Neural cell (in vitro differentiated cells): ENCODE results near the gene DLGAP4. TPM values are rescaled to one million over a fixed set of nuclear protein-coding genes. Genes with fewer than 3 reads are reported as not detected.

Source experiments
- H2AFZ ChIP-seq: fragments of 200-600, 300-800 bp; sonication (generic), shearing (Covaris generic); 2 replicates; pipeline ENCODE4 v1.6.0; 2014; ENCODE audit warnings: low read depth, mild to moderate bottlenecking, antibody characterized with exemption, low read length, moderate library complexity
- H3F3A ChIP-seq: fragments of 200-600 bp; shearing (Covaris generic); 2 replicates; pipeline ENCODE4 v1.6.1; 2016; ENCODE audit warnings: mild to moderate bottlenecking, moderate library complexity, mixed read lengths, antibody characterized with exemption, low read length; ENCODE audit not compliant: insufficient read depth, poor library complexity, severe bottlenecking
- H3K27ac ChIP-seq: fragments of 200-600, 300-800 bp; sonication (generic), shearing (Covaris generic); 2 replicates; pipeline ENCODE4 v1.5.1; 2014; ENCODE audit warnings: mild to moderate bottlenecking, low read length, moderate library complexity
- H3K27me3 ChIP-seq: fragments of 300-800, 200-600 bp; sonication (generic), shearing (Covaris generic); 2 replicates; pipeline ENCODE4 v1.6.0; 2014; ENCODE audit warnings: mild to moderate bottlenecking, low read depth, low read length, moderate library complexity; ENCODE audit not compliant: insufficient read depth
- H3K36me3 ChIP-seq: fragments of 300-800, 200-600 bp; sonication (generic), shearing (Covaris generic); 2 replicates; pipeline ENCODE4 v1.5.1; 2014; ENCODE audit warnings: mild to moderate bottlenecking, antibody characterized with exemption, low read length, moderate library complexity; ENCODE audit not compliant: insufficient read depth
- H3K4me2 ChIP-seq: fragments of 300-800, 200-600 bp; sonication (generic), shearing (Covaris generic); 2 replicates; pipeline ENCODE4 v1.6.0; 2014; ENCODE audit warnings: mild to moderate bottlenecking, low read length
- H3K4me3 ChIP-seq: fragments of 300-800, 200-600 bp; sonication (generic), shearing (Covaris generic); 2 replicates; pipeline ENCODE4 v1.5.1; 2014; ENCODE audit warnings: mild to moderate bottlenecking, low read length, moderate library complexity
- H3K79me2 ChIP-seq: fragments of 200-600 bp; shearing (Covaris generic); replicated peaks from 2 replicates; pipeline ENCODE4 v1.6.0; 2014; ENCODE audit warnings: mild to moderate bottlenecking, low read length, moderate library complexity; ENCODE audit not compliant: insufficient read depth
- H3K9ac ChIP-seq: fragments of 300-800, 200-600 bp; sonication (generic), shearing (Covaris generic); 2 replicates; pipeline ENCODE4 v1.6.1; 2016; ENCODE audit warnings: mild to moderate bottlenecking, low read length, mixed read lengths
- H3K9me2 ChIP-seq: fragments of 200-600 bp; shearing (Covaris generic); 2 replicates; pipeline ENCODE4 v1.6.1; 2016; ENCODE audit warnings: mild to moderate bottlenecking, low read length, mixed read lengths; ENCODE audit not compliant: insufficient read depth
- H3K9me3 ChIP-seq: fragments of 200-600, 300-800 bp; sonication (generic), shearing (Covaris generic); 2 replicates; pipeline ENCODE4 v1.6.1; 2016; ENCODE audit warnings: mild to moderate bottlenecking, mixed run types, low read length, moderate library complexity, mixed read lengths
- H4K20me1 ChIP-seq: fragments of 200-600 bp; shearing (Covaris generic); 2 replicates; pipeline ENCODE4 v1.6.1; 2016; ENCODE audit warnings: mild to moderate bottlenecking, mixed run types; ENCODE audit not compliant: insufficient read depth
- EP300 ChIP-seq: fragments of 450-650 bp; conservative IDR thresholded peaks from 2 replicates; pipeline ENCODE4 v1.6.1; 2014; ENCODE audit warnings: antibody characterized with exemption, mild to moderate bottlenecking, moderate library complexity; ENCODE audit not compliant: poor library complexity, severe bottlenecking
- EZH2 ChIP-seq: fragments of 200-600, 300-800 bp; shearing (Covaris generic), sonication (generic); IDR thresholded peaks from 2 replicates; pipeline ENCODE4 v1.6.1; 2014; ENCODE audit warnings: antibody characterized with exemption, low read length, borderline replicate concordance, mild to moderate bottlenecking; ENCODE audit not compliant: insufficient read depth, poor library complexity, severe bottlenecking
- MXI1 ChIP-seq: fragments of 450-650 bp; conservative IDR thresholded peaks from 2 replicates; pipeline ENCODE4 v1.6.1; 2014; ENCODE audit warnings: antibody characterized with exemption, mild to moderate bottlenecking; ENCODE audit not compliant: poor library complexity, severe bottlenecking
- POLR2AphosphoS5 ChIP-seq: IDR thresholded peaks from 2 replicates; pipeline ENCODE4 v1.6.1; 2012
- RAD21 ChIP-seq: fragments of 450-650 bp; conservative IDR thresholded peaks from 2 replicates; pipeline ENCODE4 v1.6.1; 2014; ENCODE audit warnings: antibody characterized with exemption, mild to moderate bottlenecking, moderate library complexity
- SMC3 ChIP-seq: fragments of 450-650 bp; conservative IDR thresholded peaks from 2 replicates; pipeline ENCODE4 v1.6.1; 2014; ENCODE audit warnings: antibody characterized with exemption, mild to moderate bottlenecking, moderate library complexity; ENCODE audit not compliant: poor library complexity
- TAF1 ChIP-seq: IDR thresholded peaks from 2 replicates; pipeline ENCODE4 v1.6.1; 2012; ENCODE audit warnings: low read depth
- polyA plus RNA-seq: library from polyadenylated mRNA; depleted of rRNA; stranded (reverse); fragments of >200 nt; gene quantifications from 2 replicates; pipeline ENCODE4 v1.2.3, GENCODE V29; 2014
- TF ChIP-seq, protein P1 (sequence below): IDR thresholded peaks from 2 replicates; pipeline ENCODE4 v1.6.1; 2012; ENCODE audit warnings: borderline replicate concordance
- TF ChIP-seq, protein P2 (sequence below): fragments of 450-650 bp; IDR thresholded peaks from 2 replicates; pipeline ENCODE4 v1.5.1; 2014; ENCODE audit warnings: antibody characterized with exemption, mild to moderate bottlenecking, moderate library complexity; ENCODE audit not compliant: poor library complexity, severe bottlenecking

DLGAP4 gene
- polyA plus RNA-seq, 1 donor from 2014 or later, result 31.2 TPM

DNA sequence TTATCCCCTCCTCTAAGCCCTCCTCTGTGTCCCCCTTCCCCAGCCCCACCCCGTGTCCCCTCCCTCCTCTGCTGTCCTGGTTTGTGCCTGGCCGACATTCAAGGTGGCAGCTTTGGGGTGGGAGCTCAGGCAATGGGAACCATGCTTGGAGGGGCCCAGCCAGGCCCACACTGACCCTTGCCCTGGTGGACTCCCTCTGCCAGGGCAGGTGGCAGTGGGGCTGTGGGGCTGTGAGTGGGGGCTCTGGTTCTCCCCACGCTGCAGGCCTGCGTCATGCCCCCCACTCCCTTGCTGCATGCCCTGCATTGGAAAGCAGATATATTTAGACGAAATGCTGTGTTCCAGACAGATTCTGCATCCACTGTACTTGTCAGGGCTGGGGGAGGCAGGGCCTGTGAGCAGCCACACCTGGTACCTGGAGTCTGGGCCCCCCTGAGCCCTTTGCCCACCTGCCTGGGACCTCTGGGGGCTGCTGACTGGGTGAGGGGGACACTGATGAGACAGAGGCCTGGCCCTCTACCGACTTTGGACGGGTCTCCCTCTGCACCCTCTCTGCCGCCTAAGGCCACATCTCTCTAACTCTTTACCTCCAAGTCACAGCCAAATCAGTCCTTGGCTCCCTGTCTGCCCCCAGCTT is 14.2 kb downstream of the DLGAP4 start:
- H4K20me1 ChIP-seq, result no peaks in the 10 kb centered on the region
- H3F3A ChIP-seq, result no peaks in the 10 kb centered on the region
- no peaks in the 10 kb centered on the region for H3K9me2 ChIP-seq
- no peak overlapping the region for H3K27ac ChIP-seq
- H3K27me3 ChIP-seq, result no peaks in the 10 kb centered on the region
- H3K9ac ChIP-seq, result no peak overlapping the region
- H2AFZ ChIP-seq, result no peak overlapping the region
- no peaks in the 10 kb centered on the region for H3K36me3 ChIP-seq
- H3K4me3 ChIP-seq, result no peak overlapping the region
- no peak overlapping the region for H3K4me2 ChIP-seq
- H3K9me3 ChIP-seq, result peaks cover 3% of the 10 kb centered on the region
- no peaks in the 10 kb centered on the region for H3K79me2 ChIP-seq
- TF ChIP-seq TAF1 (no peak), POLR2AphosphoS5 (no peak), EP300 (no peak)
- TF ChIP-seq, protein P1, sequence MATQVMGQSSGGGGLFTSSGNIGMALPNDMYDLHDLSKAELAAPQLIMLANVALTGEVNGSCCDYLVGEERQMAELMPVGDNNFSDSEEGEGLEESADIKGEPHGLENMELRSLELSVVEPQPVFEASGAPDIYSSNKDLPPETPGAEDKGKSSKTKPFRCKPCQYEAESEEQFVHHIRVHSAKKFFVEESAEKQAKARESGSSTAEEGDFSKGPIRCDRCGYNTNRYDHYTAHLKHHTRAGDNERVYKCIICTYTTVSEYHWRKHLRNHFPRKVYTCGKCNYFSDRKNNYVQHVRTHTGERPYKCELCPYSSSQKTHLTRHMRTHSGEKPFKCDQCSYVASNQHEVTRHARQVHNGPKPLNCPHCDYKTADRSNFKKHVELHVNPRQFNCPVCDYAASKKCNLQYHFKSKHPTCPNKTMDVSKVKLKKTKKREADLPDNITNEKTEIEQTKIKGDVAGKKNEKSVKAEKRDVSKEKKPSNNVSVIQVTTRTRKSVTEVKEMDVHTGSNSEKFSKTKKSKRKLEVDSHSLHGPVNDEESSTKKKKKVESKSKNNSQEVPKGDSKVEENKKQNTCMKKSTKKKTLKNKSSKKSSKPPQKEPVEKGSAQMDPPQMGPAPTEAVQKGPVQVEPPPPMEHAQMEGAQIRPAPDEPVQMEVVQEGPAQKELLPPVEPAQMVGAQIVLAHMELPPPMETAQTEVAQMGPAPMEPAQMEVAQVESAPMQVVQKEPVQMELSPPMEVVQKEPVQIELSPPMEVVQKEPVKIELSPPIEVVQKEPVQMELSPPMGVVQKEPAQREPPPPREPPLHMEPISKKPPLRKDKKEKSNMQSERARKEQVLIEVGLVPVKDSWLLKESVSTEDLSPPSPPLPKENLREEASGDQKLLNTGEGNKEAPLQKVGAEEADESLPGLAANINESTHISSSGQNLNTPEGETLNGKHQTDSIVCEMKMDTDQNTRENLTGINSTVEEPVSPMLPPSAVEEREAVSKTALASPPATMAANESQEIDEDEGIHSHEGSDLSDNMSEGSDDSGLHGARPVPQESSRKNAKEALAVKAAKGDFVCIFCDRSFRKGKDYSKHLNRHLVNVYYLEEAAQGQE, result no peak
- TF ChIP-seq, protein P2, sequence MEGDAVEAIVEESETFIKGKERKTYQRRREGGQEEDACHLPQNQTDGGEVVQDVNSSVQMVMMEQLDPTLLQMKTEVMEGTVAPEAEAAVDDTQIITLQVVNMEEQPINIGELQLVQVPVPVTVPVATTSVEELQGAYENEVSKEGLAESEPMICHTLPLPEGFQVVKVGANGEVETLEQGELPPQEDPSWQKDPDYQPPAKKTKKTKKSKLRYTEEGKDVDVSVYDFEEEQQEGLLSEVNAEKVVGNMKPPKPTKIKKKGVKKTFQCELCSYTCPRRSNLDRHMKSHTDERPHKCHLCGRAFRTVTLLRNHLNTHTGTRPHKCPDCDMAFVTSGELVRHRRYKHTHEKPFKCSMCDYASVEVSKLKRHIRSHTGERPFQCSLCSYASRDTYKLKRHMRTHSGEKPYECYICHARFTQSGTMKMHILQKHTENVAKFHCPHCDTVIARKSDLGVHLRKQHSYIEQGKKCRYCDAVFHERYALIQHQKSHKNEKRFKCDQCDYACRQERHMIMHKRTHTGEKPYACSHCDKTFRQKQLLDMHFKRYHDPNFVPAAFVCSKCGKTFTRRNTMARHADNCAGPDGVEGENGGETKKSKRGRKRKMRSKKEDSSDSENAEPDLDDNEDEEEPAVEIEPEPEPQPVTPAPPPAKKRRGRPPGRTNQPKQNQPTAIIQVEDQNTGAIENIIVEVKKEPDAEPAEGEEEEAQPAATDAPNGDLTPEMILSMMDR, result no peak

DNA sequence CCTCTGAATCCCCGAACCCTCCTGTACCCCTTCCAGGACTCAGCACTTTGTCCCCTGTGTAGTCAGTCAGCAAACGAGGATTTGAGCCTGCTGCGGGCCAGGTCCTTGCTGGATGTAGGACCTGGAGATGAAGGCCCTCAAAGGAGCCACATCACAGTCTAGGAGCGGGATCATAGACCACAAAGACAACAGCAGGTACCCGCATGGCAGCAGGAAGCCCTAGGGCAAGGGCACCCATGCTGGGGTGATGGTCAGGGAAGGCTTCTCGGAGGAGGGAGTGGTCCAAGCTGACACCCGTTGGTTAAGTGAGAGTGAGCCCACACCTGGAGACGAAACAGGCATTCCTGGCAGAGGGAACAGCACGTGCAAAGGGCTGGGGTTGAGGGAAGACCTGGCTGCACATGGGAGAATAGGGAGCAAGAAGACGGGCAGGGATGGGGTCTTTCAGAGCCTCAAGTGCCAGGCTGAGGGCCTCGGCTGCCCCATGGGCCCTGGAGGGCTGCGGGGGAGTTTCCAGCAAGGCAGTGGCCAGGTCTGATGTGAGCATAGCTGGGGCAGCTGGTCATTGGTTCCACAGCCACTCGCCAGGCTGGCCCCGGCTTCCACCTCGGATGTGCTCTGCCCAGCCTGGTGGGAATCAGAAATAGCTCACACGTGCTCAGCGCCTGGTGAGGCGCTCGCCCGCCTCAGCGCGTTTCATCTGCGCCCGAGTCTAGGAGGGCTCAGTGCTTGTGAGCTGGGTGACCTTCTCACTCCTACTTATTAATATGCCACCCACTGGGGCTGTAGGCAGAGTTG is 15.0 kb downstream of the DLGAP4 start:
- H3K27ac ChIP-seq, result no peak overlapping the region
- no peak overlapping the region for H3K9ac ChIP-seq
- H3K36me3 ChIP-seq, result no peaks in the 10 kb centered on the region
- peaks cover 5% of the 10 kb centered on the region for H3K9me3 ChIP-seq
- no peaks in the 10 kb centered on the region for H3K79me2 ChIP-seq
- no peaks in the 10 kb centered on the region for H3K9me2 ChIP-seq
- H3K27me3 ChIP-seq, result no peaks in the 10 kb centered on the region
- H3K4me2 ChIP-seq, result no peak overlapping the region
- H2AFZ ChIP-seq, result no peak overlapping the region
- H3F3A ChIP-seq, result no peaks in the 10 kb centered on the region
- TF ChIP-seq SMC3 (no peak), EZH2 (no peak), POLR2AphosphoS5 (no peak), TAF1 (no peak), EP300 (no peak), MXI1 (no peak), RAD21 (no peak)
- TF ChIP-seq, protein P2, result no peak
- TF ChIP-seq, protein P1, result no peak
- no peak overlapping the region for H3K4me3 ChIP-seq
- H4K20me1 ChIP-seq, result no peaks in the 10 kb centered on the region
